ENCODE data around the gene PSMC5. TPM values are rescaled to one million over a fixed set of nuclear protein-coding genes. Genes with fewer than 3 reads are reported as not detected.

PSMC5 gene
- total and polyA plus RNA-seq, 2 donors (not counting 3 experiments of a cell fraction or from before 2014, with no cell fraction given): 179 to 236 TPM

DNA sequence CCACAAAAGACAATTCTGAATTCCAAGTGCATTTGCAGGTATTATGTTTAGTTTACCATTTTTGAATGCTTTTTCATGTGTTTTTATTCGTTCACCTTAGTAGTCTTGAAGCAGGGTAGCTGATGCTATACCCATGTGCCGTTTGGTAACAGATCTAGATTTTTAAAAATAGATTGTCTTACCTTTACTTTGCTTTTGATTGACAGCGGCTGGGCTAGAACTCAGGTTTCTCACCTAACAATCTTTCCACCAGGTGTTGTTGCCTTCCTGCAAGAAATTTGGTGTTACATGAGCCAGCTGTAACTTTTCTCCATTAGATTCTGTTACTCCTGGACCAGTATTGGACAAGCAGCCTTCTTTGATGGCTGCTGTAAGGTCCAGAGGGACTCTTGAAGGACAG, 1.7 kb downstream of the PSMC5 start:
- Histone ChIP-seq H3K79me2 (ENCODE audit: control insufficient read depth, insufficient read depth, low read length) (peaks cover 42% of the 10 kb centered on the region), H3K9me3 (replicated peaks; ENCODE audit: control insufficient read depth, insufficient read depth, low read length) (no peaks in the 10 kb centered on the region), H3K27me3 (ENCODE audit: control insufficient read depth in 2 of 2, insufficient read depth in 2 of 2, low read length in 2 of 2) (no peaks in the 10 kb centered on the region), H3K4me2 (ENCODE audit: insufficient read depth, low read length) (peak overlapping the region; percentile 78), H3K4me1 (ENCODE audit: control insufficient read depth, extremely low read depth, insufficient read depth, low read length) (peaks cover 23% of the 10 kb centered on the region), H3K4me3 (replicated peaks in 1 of 3; ENCODE audit: insufficient read depth in 1 of 3, low read depth in 1 of 3, low read length in 3 of 3) (peak overlapping the region in 1 of 3 experiments; percentile 81), H4K20me1 (replicated peaks; ENCODE audit: control insufficient read depth, extremely low read depth, insufficient read depth, low read length) (no peaks in the 10 kb centered on the region), H3K27ac (ENCODE audit: insufficient read depth, low read depth, low read length) (no peak overlapping the region), H3K9me1 (replicated peaks; ENCODE audit: control insufficient read depth, extremely low read depth, insufficient read depth, low read length) (no peaks in the 10 kb centered on the region), H2AFZ (ENCODE audit: low read depth, low read length) (no peak overlapping the region), H3K9ac (replicated peaks; ENCODE audit: extremely low read depth, insufficient read depth, low read length) (no peak overlapping the region), H3K36me3 (ENCODE audit: control insufficient read depth in 2 of 2, extremely low read depth in 1 of 2, insufficient read depth in 2 of 2, low read length in 2 of 2) (peaks cover 37 to 61% of the 10 kb centered on the region in 2 experiments)
- TF ChIP-seq EZH2 (IDR thresholded peaks at IDR 0.05; ENCODE audit: borderline replicate concordance, low read depth, low read length, severe bottlenecking): no peak
- no peak for TF ChIP-seq GATA2 (IDR thresholded peaks at IDR 0.05; ENCODE audit: insufficient read depth, insufficient read length, low read depth, low read length)
- dilution Hi-C loops (cut with MboI; ENCODE audit: extremely low pct_ligation_motif_present, low sequenced_read_pairs) (no loop called here), intact Hi-C loops (cut with micrococcal nuclease) (loop anchor here (10.0 kb wide), 1 partner anchor 1254 kb away; no protein-coding TSS in a partner anchor)
- FAIRE-seq (no peak), DNase-seq (ENCODE audit: low read depth, low spot score) (no peak)
- ChIA-PET POLR2A (no interaction called here), CTCF (interaction anchor here (0.6 to 1.5 kb wide), 3 partner anchors 13 to 32 kb away, joined by 3 to 5 read pairs (median 3); no protein-coding TSS in a partner anchor)
- no TSS peak for BruUV-seq (replicated peaks)

DNA sequence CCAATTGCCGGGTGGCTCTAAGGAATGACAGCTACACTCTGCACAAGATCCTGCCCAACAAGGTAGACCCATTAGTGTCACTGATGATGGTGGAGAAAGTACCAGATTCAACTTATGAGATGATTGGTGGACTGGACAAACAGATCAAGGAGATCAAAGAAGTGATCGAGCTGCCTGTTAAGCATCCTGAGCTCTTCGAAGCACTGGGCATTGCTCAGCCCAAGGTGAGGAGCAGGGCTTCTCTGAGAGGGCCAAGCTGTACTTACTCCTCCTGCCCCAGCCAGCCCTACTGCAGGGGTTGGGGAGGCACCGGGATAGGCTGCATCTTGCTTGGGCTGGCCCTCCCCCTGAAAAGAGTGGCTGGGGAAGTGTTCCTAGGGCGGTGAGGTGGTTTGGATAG, 3.0 kb downstream of the PSMC5 start:
- no TSS peak for BruUV-seq (replicated peaks)
- ChIA-PET CTCF (interaction anchor here (0.8 to 1.6 kb wide), 2 partner anchors 19 to 27 kb away, joined by 3 to 4 read pairs; no protein-coding TSS in a partner anchor), POLR2A (no interaction called here)
- TF ChIP-seq FOS (IDR thresholded peaks at IDR 0.05; ENCODE audit: borderline replicate concordance, insufficient read depth, low read length): no peak
- no peak for TF ChIP-seq EZH2 (IDR thresholded peaks at IDR 0.05; ENCODE audit: borderline replicate concordance, low read depth, low read length, severe bottlenecking)
- TF ChIP-seq GATA2 (IDR thresholded peaks at IDR 0.05; ENCODE audit: insufficient read depth, insufficient read length, low read depth, low read length): no peak
- TF ChIP-seq, protein P1, sequence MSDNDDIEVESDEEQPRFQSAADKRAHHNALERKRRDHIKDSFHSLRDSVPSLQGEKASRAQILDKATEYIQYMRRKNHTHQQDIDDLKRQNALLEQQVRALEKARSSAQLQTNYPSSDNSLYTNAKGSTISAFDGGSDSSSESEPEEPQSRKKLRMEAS (IDR thresholded peaks at IDR 0.05; ENCODE audit: insufficient read depth, insufficient read length): no peak
- no peak for TF ChIP-seq POLR2A (IDR thresholded peaks at IDR 0.05; ENCODE audit: low read depth, low read length)
- TF ChIP-seq, protein P2, sequence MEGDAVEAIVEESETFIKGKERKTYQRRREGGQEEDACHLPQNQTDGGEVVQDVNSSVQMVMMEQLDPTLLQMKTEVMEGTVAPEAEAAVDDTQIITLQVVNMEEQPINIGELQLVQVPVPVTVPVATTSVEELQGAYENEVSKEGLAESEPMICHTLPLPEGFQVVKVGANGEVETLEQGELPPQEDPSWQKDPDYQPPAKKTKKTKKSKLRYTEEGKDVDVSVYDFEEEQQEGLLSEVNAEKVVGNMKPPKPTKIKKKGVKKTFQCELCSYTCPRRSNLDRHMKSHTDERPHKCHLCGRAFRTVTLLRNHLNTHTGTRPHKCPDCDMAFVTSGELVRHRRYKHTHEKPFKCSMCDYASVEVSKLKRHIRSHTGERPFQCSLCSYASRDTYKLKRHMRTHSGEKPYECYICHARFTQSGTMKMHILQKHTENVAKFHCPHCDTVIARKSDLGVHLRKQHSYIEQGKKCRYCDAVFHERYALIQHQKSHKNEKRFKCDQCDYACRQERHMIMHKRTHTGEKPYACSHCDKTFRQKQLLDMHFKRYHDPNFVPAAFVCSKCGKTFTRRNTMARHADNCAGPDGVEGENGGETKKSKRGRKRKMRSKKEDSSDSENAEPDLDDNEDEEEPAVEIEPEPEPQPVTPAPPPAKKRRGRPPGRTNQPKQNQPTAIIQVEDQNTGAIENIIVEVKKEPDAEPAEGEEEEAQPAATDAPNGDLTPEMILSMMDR (IDR thresholded peaks at IDR 0.05; ENCODE audit: extremely low read depth in 1 of 2, insufficient read depth in 1 of 2, low read depth in 1 of 2, low read length in 2 of 2): no peak
- no peak for TF ChIP-seq POLR2AphosphoS5 (IDR thresholded peaks at IDR 0.05; ENCODE audit: insufficient read depth, low read depth, low read length)
- no peak for TF ChIP-seq MYC (IDR thresholded peaks at IDR 0.05; ENCODE audit: low read depth, low read length)
- TF ChIP-seq JUN (IDR thresholded peaks at IDR 0.05; ENCODE audit: borderline replicate concordance, insufficient read depth, insufficient read length, low read depth): no peak
- DNase-seq (ENCODE audit: low read depth, low spot score) (no peak), FAIRE-seq (no peak)
- no peaks in the 10 kb centered on the region for H4K20me1 ChIP-seq (replicated peaks; ENCODE audit: control insufficient read depth, extremely low read depth, insufficient read depth, low read length)
- H3K36me3 ChIP-seq (ENCODE audit: control insufficient read depth in 2 of 2, extremely low read depth in 1 of 2, insufficient read depth in 2 of 2, low read length in 2 of 2): peaks cover 27 to 54% of the 10 kb centered on the region in 2 experiments
- no peaks in the 10 kb centered on the region for H3K27me3 ChIP-seq (ENCODE audit: control insufficient read depth in 2 of 2, insufficient read depth in 2 of 2, low read length in 2 of 2)
- H3K4me1 ChIP-seq (ENCODE audit: control insufficient read depth, extremely low read depth, insufficient read depth, low read length): peaks cover 23% of the 10 kb centered on the region
- peaks cover 38% of the 10 kb centered on the region for H3K79me2 ChIP-seq (ENCODE audit: control insufficient read depth, insufficient read depth, low read length)
- H2AFZ ChIP-seq (ENCODE audit: low read depth, low read length): no peak overlapping the region
- H3K9me3 ChIP-seq (replicated peaks; ENCODE audit: control insufficient read depth, insufficient read depth, low read length): no peaks in the 10 kb centered on the region
- no peaks in the 10 kb centered on the region for H3K9me1 ChIP-seq (replicated peaks; ENCODE audit: control insufficient read depth, extremely low read depth, insufficient read depth, low read length)
- no peak overlapping the region for H3K4me3 ChIP-seq (replicated peaks in 1 of 3; ENCODE audit: insufficient read depth in 1 of 3, low read depth in 1 of 3, low read length in 3 of 3)
- intact Hi-C loops (cut with micrococcal nuclease): no loop called here
- H3K9ac ChIP-seq (replicated peaks; ENCODE audit: extremely low read depth, insufficient read depth, low read length): no peak overlapping the region
- H3K27ac ChIP-seq (ENCODE audit: insufficient read depth, low read depth, low read length): no peak overlapping the region
- dilution Hi-C loops (cut with MboI; ENCODE audit: extremely low pct_ligation_motif_present, low sequenced_read_pairs): no loop called here
- no peak overlapping the region for H3K4me2 ChIP-seq (ENCODE audit: insufficient read depth, low read length)
